Neural cell (in vitro differentiated cells): ENCODE results near the gene PUM2. TPM values are rescaled to one million over a fixed set of nuclear protein-coding genes. Genes with fewer than 3 reads are reported as not detected.

Experiments used
- H2AFZ ChIP-seq: fragments of 200-600, 300-800 bp; sonication (generic), shearing (Covaris generic); 2 replicates; pipeline ENCODE4 v1.6.0; 2014; ENCODE audit warnings: low read depth, mild to moderate bottlenecking, antibody characterized with exemption, low read length, moderate library complexity
- H3F3A ChIP-seq: fragments of 200-600 bp; shearing (Covaris generic); 2 replicates; pipeline ENCODE4 v1.6.1; 2016; ENCODE audit warnings: mild to moderate bottlenecking, moderate library complexity, mixed read lengths, antibody characterized with exemption, low read length; ENCODE audit not compliant: insufficient read depth, poor library complexity, severe bottlenecking
- H3K27ac ChIP-seq: fragments of 200-600, 300-800 bp; sonication (generic), shearing (Covaris generic); 2 replicates; pipeline ENCODE4 v1.5.1; 2014; ENCODE audit warnings: mild to moderate bottlenecking, low read length, moderate library complexity
- H3K27me3 ChIP-seq: fragments of 300-800, 200-600 bp; sonication (generic), shearing (Covaris generic); 2 replicates; pipeline ENCODE4 v1.6.0; 2014; ENCODE audit warnings: mild to moderate bottlenecking, low read depth, low read length, moderate library complexity; ENCODE audit not compliant: insufficient read depth
- H3K36me3 ChIP-seq: fragments of 300-800, 200-600 bp; sonication (generic), shearing (Covaris generic); 2 replicates; pipeline ENCODE4 v1.5.1; 2014; ENCODE audit warnings: mild to moderate bottlenecking, antibody characterized with exemption, low read length, moderate library complexity; ENCODE audit not compliant: insufficient read depth
- H3K4me2 ChIP-seq: fragments of 300-800, 200-600 bp; sonication (generic), shearing (Covaris generic); 2 replicates; pipeline ENCODE4 v1.6.0; 2014; ENCODE audit warnings: mild to moderate bottlenecking, low read length
- H3K4me3 ChIP-seq: fragments of 300-800, 200-600 bp; sonication (generic), shearing (Covaris generic); 2 replicates; pipeline ENCODE4 v1.5.1; 2014; ENCODE audit warnings: mild to moderate bottlenecking, low read length, moderate library complexity
- H3K79me2 ChIP-seq: fragments of 200-600 bp; shearing (Covaris generic); replicated peaks from 2 replicates; pipeline ENCODE4 v1.6.0; 2014; ENCODE audit warnings: mild to moderate bottlenecking, low read length, moderate library complexity; ENCODE audit not compliant: insufficient read depth
- H3K9ac ChIP-seq: fragments of 300-800, 200-600 bp; sonication (generic), shearing (Covaris generic); 2 replicates; pipeline ENCODE4 v1.6.1; 2016; ENCODE audit warnings: mild to moderate bottlenecking, low read length, mixed read lengths
- H3K9me2 ChIP-seq: fragments of 200-600 bp; shearing (Covaris generic); 2 replicates; pipeline ENCODE4 v1.6.1; 2016; ENCODE audit warnings: mild to moderate bottlenecking, low read length, mixed read lengths; ENCODE audit not compliant: insufficient read depth
- H3K9me3 ChIP-seq: fragments of 200-600, 300-800 bp; sonication (generic), shearing (Covaris generic); 2 replicates; pipeline ENCODE4 v1.6.1; 2016; ENCODE audit warnings: mild to moderate bottlenecking, mixed run types, low read length, moderate library complexity, mixed read lengths
- H4K20me1 ChIP-seq: fragments of 200-600 bp; shearing (Covaris generic); 2 replicates; pipeline ENCODE4 v1.6.1; 2016; ENCODE audit warnings: mild to moderate bottlenecking, mixed run types; ENCODE audit not compliant: insufficient read depth
- CTCF ChIP-seq: fragments of 450-650 bp; IDR thresholded peaks from 2 replicates; pipeline ENCODE4 v1.5.1; 2014; ENCODE audit warnings: antibody characterized with exemption, mild to moderate bottlenecking, moderate library complexity; ENCODE audit not compliant: poor library complexity, severe bottlenecking
- EP300 ChIP-seq: fragments of 450-650 bp; conservative IDR thresholded peaks from 2 replicates; pipeline ENCODE4 v1.6.1; 2014; ENCODE audit warnings: antibody characterized with exemption, mild to moderate bottlenecking, moderate library complexity; ENCODE audit not compliant: poor library complexity, severe bottlenecking
- EZH2 ChIP-seq: fragments of 200-600, 300-800 bp; shearing (Covaris generic), sonication (generic); IDR thresholded peaks from 2 replicates; pipeline ENCODE4 v1.6.1; 2014; ENCODE audit warnings: antibody characterized with exemption, low read length, borderline replicate concordance, mild to moderate bottlenecking; ENCODE audit not compliant: insufficient read depth, poor library complexity, severe bottlenecking
- MXI1 ChIP-seq: fragments of 450-650 bp; conservative IDR thresholded peaks from 2 replicates; pipeline ENCODE4 v1.6.1; 2014; ENCODE audit warnings: antibody characterized with exemption, mild to moderate bottlenecking; ENCODE audit not compliant: poor library complexity, severe bottlenecking
- POLR2AphosphoS5 ChIP-seq: IDR thresholded peaks from 2 replicates; pipeline ENCODE4 v1.6.1; 2012
- RAD21 ChIP-seq: fragments of 450-650 bp; conservative IDR thresholded peaks from 2 replicates; pipeline ENCODE4 v1.6.1; 2014; ENCODE audit warnings: antibody characterized with exemption, mild to moderate bottlenecking, moderate library complexity
- REST ChIP-seq: IDR thresholded peaks from 2 replicates; pipeline ENCODE4 v1.6.1; 2012; ENCODE audit warnings: borderline replicate concordance
- SMC3 ChIP-seq: fragments of 450-650 bp; conservative IDR thresholded peaks from 2 replicates; pipeline ENCODE4 v1.6.1; 2014; ENCODE audit warnings: antibody characterized with exemption, mild to moderate bottlenecking, moderate library complexity; ENCODE audit not compliant: poor library complexity
- TAF1 ChIP-seq: IDR thresholded peaks from 2 replicates; pipeline ENCODE4 v1.6.1; 2012; ENCODE audit warnings: low read depth
- polyA plus RNA-seq: library from polyadenylated mRNA; depleted of rRNA; stranded (reverse); fragments of >200 nt; gene quantifications from 2 replicates; pipeline ENCODE4 v1.2.3, GENCODE V29; 2014

PUM2 gene
- polyA plus RNA-seq, 1 donor from 2014 or later: 37.0 TPM

- peak overlapping the region; percentile 78 for H2AFZ ChIP-seq
- H3K27me3 ChIP-seq: no peaks in the 10 kb centered on the region
- peak overlapping the region; percentile 95 for H3K27ac ChIP-seq
- H4K20me1 ChIP-seq: peaks cover 28% of the 10 kb centered on the region
- H3K36me3 ChIP-seq: no peaks in the 10 kb centered on the region
- TF ChIP-seq CTCF (no peak), TAF1 (no peak), EZH2 (no peak), RAD21 (no peak), EP300 (no peak), SMC3 (peak; percentile 21), POLR2AphosphoS5 (no peak), REST (no peak), MXI1 (peak; percentile 74)
- H3K9me3 ChIP-seq: no peaks in the 10 kb centered on the region
- H3K4me2 ChIP-seq: peak overlapping the region; percentile 90
- peaks cover 8% of the 10 kb centered on the region for H3F3A ChIP-seq
- no peaks in the 10 kb centered on the region for H3K9me2 ChIP-seq
- H3K4me3 ChIP-seq: peak overlapping the region; percentile 89
- H3K9ac ChIP-seq: peak overlapping the region; percentile 98
- peaks cover 50% of the 10 kb centered on the region for H3K79me2 ChIP-seq
Observed at GRCh38 chr2:20350041-20350712, 467 bp downstream of the PUM2 start.

GRCh38 chr2:20349513-20349921, 1.1 kb downstream of the PUM2 start:
- H2AFZ ChIP-seq: no peak overlapping the region
- H3F3A ChIP-seq: peaks cover 8% of the 10 kb centered on the region
- H4K20me1 ChIP-seq: peaks cover 28% of the 10 kb centered on the region
- H3K9ac ChIP-seq: peak overlapping the region; percentile 98
- peak overlapping the region; percentile 95 for H3K27ac ChIP-seq
- H3K4me2 ChIP-seq: peak overlapping the region; percentile 90
- no peaks in the 10 kb centered on the region for H3K9me2 ChIP-seq
- no peaks in the 10 kb centered on the region for H3K36me3 ChIP-seq
- H3K79me2 ChIP-seq: peaks cover 56% of the 10 kb centered on the region
- H3K9me3 ChIP-seq: no peaks in the 10 kb centered on the region
- peak overlapping the region; percentile 89 for H3K4me3 ChIP-seq
- H3K27me3 ChIP-seq: no peaks in the 10 kb centered on the region
- no peak for TF ChIP-seq MXI1
- TF ChIP-seq RAD21: no peak
- TF ChIP-seq CTCF: no peak
- TF ChIP-seq TAF1: no peak
- no peak for TF ChIP-seq SMC3
